HG03460 (cell line): ENCODE results near the gene PRSS53.

ENCODE experiments used
- ATAC-seq: cut with Tn5 transposase; IDR thresholded peaks from one replicate; pipeline ENCODE4 v1.9.1; 2021; ENCODE audit not compliant: unreplicated experiment

Gene PRSS53

GRCh38 chr16:31080035-31080629 is 8.6 kb downstream of the PRSS53 start:
- no peak for ATAC-seq

GRCh38 chr16:31079342-31079944 is 9.3 kb downstream of the PRSS53 start:
- no peak for ATAC-seq

DNA sequence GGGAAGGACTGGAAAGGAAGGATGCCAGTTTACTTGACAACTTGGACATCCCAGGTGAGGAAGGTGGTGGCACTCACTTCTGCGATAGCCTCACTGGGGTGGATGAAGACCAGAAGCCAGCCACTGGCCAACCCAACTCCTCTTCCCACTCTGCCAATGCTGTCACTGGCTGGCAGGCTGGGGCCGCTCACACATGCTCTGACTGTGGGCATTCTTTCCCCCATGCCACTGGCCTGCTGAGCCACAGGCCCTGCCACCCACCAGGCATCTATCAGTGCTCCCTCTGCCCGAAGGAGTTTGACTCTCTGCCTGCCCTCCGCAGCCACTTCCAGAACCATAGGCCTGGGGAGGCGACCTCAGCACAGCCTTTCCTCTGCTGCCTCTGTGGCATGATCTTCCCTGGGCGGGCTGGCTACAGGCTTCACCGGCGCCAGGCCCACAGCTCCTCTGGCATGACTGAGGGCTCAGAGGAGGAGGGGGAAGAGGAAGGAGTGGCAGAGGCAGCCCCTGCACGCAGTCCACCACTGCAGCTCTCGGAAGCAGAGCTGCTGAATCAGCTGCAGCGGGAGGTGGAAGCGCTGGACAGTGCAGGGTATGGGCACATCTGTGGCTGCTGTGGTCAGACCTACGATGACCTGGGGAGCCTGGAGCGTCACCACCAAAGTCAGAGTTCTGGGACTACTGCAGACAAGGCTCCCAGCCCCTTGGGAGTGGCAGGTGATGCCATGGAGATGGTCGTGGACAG is 10.0 kb downstream of the PRSS53 start:
- no peak for ATAC-seq

DNA sequence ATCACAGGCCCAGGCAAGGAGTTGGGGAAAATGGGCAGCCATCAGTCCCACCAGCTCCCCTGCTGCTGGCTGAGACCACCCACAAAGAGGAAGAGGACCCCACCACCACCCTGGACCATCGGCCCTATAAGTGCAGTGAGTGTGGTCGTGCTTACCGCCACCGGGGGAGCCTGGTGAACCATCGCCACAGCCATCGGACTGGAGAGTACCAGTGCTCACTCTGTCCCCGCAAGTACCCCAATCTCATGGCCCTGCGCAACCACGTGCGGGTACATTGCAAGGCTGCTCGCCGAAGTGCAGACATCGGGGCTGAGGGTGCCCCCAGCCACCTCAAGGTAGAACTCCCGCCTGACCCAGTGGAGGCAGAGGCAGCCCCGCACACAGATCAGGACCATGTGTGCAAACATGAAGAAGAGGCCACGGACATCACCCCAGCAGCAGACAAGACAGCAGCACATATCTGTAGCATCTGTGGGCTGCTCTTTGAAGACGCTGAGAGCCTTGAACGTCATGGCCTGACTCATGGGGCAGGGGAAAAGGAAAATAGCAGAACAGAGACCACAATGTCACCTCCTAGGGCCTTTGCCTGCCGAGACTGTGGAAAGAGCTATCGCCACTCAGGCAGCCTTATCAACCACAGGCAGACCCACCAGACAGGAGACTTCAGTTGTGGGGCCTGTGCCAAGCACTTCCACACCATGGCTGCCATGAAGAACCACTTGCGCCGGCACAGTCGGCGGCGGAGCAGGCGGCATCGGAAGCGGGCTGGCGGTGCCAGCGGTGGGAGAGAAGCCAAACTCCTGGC is 10.9 kb downstream of the PRSS53 start:
- ATAC-seq, result no peak

DNA sequence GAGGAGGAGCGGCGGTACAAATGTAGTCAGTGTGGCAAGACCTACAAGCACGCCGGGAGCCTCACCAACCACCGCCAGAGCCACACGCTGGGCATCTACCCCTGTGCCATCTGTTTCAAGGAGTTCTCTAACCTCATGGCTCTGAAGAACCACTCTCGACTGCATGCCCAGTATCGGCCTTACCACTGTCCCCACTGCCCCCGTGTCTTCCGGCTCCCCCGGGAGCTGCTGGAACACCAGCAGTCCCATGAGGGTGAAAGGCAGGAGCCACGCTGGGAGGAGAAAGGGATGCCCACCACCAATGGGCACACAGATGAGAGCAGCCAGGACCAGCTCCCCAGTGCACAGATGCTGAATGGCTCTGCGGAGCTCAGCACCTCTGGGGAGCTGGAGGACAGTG is 11.7 kb downstream of the PRSS53 start:
- ATAC-seq, result no peak

- no peak for ATAC-seq
Observed at GRCh38 chr16:31076319-31076718, 12.4 kb downstream of the PRSS53 start.

DNA sequence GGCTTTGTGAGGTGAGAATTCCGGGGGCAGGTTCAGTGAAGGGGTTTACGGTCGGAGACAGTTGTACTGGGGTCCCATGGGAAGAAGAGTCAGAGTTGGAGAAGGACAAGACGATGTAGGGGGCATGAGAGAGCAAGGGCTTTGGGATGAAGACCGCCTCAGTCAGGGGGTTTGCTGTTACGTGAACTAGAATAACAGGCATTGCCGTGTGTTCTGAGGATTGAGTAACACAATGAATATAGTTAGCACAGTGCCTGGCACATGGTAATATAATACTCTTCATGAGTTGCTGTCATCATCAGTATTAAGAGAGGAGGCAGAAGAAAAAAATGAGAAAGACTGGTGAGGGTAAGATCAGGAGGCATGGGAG is 13.9 kb downstream of the PRSS53 start:
- ATAC-seq, result no peak

- ATAC-seq, result peak; percentile 75
Observed at GRCh38 chr16:31073970-31074813, 14.6 kb downstream of the PRSS53 start, which contains the start of the genes ZNF646 and ZNF668. Gene ZNF646, plus strand, starts transcription at chr16:31074422. Its CDS starts 1,903 bp downstream, at chr16:31076325. Gene ZNF668, minus strand, starts transcription at chr16:31074240. Its CDS starts 9,781 bp downstream, at chr16:31064459.

- ATAC-seq, result peak; percentile 48
Observed at GRCh38 chr16:31073142-31073969, 15.4 kb downstream of the PRSS53 start.

DNA sequence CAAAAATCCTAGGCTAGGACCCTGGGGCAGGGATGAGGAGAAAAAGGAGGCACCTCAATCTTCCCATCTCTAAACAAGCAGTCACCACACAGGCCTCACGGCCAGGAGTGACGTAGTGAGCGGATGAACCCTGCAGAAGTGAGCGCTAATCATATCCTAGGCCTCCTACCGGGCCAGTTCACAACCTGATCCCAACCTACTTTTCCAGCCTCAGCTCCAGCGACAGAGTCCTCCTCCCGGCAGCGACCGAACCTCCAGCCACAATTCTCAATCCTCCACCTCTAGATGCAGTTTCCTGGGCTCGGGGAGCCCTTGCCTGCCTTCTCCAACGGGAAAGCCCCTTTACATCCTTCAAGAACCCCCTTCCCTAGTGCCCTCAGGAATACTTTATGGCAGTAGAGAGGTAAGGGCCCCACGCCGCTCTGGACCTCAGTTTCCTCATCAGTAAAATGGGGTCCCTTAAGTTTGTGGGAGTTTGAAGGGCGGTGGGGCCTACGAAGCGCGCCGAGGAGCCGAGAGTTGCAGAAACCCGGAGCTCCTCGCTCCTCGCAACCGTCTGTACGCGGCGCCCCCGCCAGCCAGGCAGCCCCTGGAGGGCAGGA is 16.1 kb downstream of the PRSS53 start:
- ATAC-seq, result no peak

- ATAC-seq, result no peak
Observed at GRCh38 chr16:31071861-31072260, 16.9 kb downstream of the PRSS53 start.

DNA sequence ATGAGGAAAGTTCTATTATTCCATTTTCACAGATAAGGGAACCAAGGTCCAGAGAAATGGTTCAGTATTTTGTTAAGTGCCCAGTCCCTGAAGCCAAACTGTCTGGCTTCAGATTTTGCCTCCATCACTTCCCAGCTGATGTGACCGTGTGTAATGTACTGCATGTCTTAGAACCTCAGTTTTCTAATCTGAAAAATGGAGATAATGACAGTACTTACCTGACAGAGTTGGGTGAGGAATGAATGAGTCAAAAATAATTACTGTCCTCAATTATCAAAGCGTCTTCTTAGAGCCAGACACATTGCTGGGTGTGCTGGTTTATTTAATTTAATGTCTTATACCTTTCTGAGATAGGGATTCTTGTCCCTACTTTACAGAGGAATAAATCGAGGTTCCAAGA is 21.4 kb downstream of the PRSS53 start:
- no peak for ATAC-seq

GRCh38 chr16:31064882-31065461 is 23.8 kb downstream of the PRSS53 start:
- no peak for ATAC-seq

- ATAC-seq, result no peak
Observed at GRCh38 chr16:31063843-31064611, 24.7 kb downstream of the PRSS53 start.

DNA sequence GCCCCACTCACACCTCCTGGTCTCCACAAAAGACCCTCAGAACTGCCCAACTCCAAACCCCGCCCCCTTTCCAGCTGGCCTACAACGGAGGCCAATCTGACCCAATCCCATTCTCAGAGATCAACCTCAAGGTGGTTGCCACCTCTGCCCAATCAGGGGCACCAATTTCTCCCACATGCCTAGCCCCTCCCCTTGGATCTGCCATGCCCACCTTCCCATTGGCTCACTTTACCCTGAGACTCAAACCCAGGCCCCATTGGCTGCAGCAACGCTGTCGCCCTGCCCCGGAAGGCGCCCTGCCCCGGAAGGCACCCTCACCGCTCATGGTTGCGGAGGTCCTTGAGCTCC is 25.3 kb downstream of the PRSS53 start:
- no peak for ATAC-seq

GRCh38 chr16:31061813-31062440 is 26.8 kb downstream of the PRSS53 start:
- no peak for ATAC-seq

GRCh38 chr16:31061126-31061812 is 27.5 kb downstream of the PRSS53 start:
- no peak for ATAC-seq
